SIG-M5 treated with dmso at 0.1 percent for 504 hours (cell line): Measurements from ENCODE around the gene PKD1.

Experiments
- DNase-seq: peaks from one replicate; lab custom pipeline; 2025; ENCODE audit not compliant: unreplicated experiment; lab: John Stamatoyannopoulos, UW

PKD1 gene

GRCh38 chr16:2135770-2136490 is at the start of gene PKD1:
TSS of gene PKD1 (minus strand) at chr16:2135898. CDS start at chr16:2135689, 209 bp downstream.
- DNase-seq: peak; percentile 78

GRCh38 chr16:2184962-2185361 is 49.3 kb upstream of the PKD1 start:
- DNase-seq: no peak

- DNase-seq: no peak
Measured at GRCh38 chr16:2184346-2184745, 48.6 kb upstream of the PKD1 start.

- DNase-seq: no peak
Measured at GRCh38 chr16:2183671-2184070, 48.0 kb upstream of the PKD1 start.

GRCh38 chr16:2181952-2182351 is 46.3 kb upstream of the PKD1 start:
- no peak for DNase-seq

GRCh38 chr16:2180962-2181923 is 45.5 kb upstream of the PKD1 start:
- DNase-seq: no peak

GRCh38 chr16:2180461-2180860 is 44.8 kb upstream of the PKD1 start:
- DNase-seq: no peak

GRCh38 chr16:2179576-2179975 is 43.9 kb upstream of the PKD1 start:
- no peak for DNase-seq

GRCh38 chr16:2179107-2179501 is 43.4 kb upstream of the PKD1 start:
- no peak for DNase-seq

GRCh38 chr16:2178321-2179106 is 42.8 kb upstream of the PKD1 start:
- DNase-seq: no peak

GRCh38 chr16:2177561-2177960 is 41.9 kb upstream of the PKD1 start:
- no peak for DNase-seq

- no peak for DNase-seq
Measured at GRCh38 chr16:2177101-2177500, 41.4 kb upstream of the PKD1 start.

GRCh38 chr16:2176047-2176446 is 40.3 kb upstream of the PKD1 start:
- no peak for DNase-seq

GRCh38 chr16:2175454-2175853 is 39.8 kb upstream of the PKD1 start:
- DNase-seq: no peak

- no peak for DNase-seq
Measured at GRCh38 chr16:2174396-2175131, 38.9 kb upstream of the PKD1 start.

GRCh38 chr16:2173916-2174315 is 38.2 kb upstream of the PKD1 start:
- DNase-seq: no peak

GRCh38 chr16:2173366-2173765 is 37.7 kb upstream of the PKD1 start:
- DNase-seq: no peak

- DNase-seq: no peak
Measured at GRCh38 chr16:2172688-2173335, 37.1 kb upstream of the PKD1 start.

- no peak for DNase-seq
Measured at GRCh38 chr16:2171601-2172178, 36.0 kb upstream of the PKD1 start.
